Kidney capillary endothelial cell (primary cell): ENCODE data around the gene SSR1.

Source experiments
- DNase-seq: peaks from one replicate; pipeline ENCODE4 v3.0.0-alpha.2; 2018; ENCODE audit warnings: low spot score

The SSR1 gene

DNA sequence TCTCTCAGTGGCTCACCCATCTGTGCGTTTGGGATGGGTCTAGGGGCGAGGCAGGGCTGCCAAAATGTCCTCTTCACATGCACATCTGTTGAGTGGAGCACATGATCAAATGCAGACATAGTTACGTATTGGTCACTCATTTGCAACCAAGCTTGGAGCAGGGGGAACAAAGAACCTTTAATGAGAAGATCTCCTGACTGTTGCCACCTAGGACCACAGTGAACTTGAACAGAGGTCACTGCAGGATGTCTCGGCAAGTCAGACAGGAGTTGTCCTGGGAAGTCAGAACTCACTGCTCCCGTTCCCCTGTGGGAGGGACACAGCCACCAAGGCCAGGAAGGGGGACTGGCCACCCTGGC is 73.4 kb downstream of the SSR1 start:
- no peak for DNase-seq

DNA sequence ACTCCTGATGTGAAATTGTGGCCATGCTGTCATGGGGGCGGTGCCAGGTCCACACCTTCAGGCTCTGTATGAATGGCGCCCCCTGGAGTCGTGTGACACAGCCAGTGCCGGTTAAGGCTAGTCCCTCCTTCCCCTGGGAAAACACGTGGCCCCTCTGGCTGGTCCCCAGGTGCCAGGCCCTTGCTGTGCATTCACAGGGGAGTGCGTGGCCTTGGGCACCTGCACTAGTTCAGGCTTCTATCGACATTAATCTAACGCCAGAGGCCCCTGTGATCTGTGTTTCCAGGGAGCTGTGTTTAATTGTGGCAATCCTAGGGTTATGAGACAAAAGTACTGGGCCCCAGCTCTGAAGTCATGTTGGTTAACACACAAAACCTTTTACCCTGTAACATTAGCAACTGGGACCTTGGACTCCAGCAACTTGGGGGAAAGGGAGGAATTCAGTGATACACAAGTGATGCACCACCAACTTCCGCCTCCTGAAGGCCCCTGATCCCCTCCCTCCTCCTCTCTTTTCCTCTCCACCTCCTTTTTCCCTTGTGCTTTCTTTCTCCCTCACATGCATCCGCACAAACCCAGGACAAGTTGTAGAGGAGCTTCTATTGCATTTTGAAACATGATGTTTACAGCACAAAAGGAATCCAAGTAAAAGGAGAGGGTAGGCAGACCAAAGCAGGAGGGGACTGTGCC is 74.0 kb downstream of the SSR1 start:
- peak; percentile 38 for DNase-seq

DNA sequence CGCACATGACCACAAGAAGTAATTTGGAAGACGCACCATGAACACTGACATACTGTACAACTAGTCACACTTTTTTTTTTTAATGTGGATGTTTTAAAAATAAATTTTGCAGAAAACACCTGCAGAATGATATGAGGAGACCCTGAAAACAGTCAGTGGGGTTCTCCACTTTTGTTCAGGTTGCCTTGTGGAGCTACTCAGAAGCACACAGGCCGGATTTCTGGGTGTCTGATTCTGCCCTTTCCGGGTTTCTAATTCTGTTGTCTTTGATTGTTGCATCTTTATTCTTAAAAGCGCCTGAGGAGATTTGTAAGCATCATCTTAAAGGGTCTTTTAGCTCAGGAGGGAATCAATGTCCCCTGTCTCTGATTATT is 74.5 kb downstream of the SSR1 start:
- DNase-seq, result no peak

DNA sequence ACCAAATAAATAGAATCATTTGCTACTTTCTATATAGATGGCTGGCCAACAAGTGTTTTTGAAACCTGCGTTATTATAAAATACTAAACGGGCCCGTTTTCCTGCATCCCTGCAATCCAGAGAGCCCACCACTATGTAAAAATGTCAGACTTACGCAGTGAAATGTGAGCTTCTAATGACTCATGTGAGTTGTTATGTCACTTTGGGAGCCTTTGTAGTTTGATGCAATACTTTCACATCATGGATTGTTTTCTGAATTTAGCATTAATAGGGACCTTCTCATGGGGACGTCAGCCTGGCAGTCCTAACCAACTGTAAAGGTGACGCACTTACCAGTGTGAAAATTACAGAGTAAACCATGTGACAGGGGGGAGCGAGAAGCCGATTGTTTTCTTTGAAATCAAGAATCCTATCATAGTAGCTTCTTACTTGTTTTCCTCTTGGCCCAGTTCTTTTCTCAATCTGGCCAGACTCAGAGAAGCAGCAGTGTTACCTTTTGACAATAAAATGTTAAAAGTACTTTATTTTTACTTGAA is 75.3 kb downstream of the SSR1 start:
- DNase-seq, result no peak

DNA sequence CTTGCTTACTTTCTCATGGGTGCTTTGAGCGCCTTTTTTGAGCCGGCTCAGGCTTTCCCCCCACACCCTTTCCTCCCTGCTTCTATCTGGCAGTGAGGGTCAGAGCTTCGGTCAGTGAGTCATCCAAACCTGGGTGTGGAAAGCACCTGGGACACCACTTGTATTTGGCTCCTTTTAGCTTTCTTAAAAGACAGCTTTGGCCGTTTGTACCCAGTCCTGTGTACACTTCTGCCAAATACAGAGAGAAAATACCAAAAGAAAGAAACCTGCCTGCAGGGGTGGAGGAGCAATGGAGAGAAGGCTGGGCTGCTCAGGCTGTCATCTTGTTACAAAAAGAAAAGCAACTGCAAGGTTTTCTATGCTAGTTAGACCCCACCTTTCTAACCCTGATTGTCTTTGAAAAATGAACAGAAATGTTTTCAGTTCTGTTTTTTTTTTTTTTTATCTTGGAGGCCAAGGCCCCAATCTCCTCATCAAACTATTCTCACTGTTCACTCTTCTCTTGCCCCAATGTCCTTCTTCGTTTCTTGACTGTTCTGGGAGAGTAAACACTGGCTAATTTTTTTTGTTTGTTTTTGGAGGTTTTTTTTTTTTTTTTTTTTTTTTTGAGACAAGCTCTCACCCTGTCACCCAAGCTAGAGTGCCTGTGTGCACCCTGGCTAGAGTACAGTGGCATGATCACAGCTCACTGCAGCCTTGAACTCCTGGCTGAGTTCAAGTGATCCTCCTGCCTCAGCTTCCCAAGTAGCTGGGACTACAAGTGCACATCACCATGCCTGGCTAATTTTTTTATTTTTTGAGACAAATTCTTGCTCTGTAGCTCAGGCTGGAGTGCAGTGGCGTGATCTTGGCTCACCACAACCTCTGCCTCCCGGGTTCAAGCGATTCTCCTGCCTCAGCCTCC is 76.4 kb downstream of the SSR1 start:
- DNase-seq, result no peak

DNA sequence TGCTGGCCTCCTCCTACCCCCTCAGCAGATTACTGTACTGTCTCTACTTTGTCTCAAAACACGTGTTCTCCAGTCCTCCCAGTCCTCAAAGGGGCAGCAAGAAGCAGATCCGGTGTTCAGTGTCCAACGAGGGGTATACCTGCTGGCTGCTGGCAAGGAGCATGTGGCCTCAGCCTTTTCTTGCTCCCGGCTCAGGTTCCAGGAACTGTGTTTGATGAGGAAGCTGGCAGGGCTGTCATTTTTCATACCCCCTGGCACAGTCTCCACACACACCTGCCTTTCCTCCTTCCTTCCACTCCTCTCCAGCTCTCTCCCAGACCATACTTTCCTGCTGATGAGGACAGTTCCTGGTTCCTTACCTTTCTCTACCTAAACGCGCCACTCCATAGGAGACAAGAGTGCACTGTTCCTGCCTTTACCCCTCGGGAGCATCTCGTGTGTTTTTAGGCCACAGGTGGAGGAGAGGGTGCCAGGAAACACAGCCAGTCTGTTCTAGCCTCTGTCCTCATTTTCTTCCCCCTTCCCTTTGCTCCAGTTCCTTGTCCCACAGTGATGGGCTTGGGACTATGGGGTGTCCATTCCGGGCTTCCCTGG is 77.2 kb downstream of the SSR1 start:
- DNase-seq, result no peak

DNA sequence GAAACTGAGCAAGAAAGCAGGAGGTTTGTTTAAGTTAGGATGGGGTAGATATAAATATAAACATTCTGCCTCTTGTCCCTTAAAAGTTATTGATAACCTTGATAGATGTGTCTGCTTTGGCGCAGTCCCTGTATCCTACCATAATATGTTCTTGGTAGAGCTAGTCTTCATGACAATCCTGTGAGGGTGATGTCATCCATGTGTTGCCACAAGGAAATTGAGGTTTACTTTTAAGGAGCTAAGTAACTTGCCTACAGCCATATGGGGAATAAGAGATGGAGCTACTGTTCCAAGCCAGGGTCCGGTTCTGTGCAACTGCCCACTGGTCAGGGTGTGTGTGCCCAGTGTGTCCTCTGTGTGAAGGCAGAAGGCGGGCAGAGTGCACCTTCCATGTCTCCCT is 78.5 kb downstream of the SSR1 start:
- DNase-seq, result no peak

DNA sequence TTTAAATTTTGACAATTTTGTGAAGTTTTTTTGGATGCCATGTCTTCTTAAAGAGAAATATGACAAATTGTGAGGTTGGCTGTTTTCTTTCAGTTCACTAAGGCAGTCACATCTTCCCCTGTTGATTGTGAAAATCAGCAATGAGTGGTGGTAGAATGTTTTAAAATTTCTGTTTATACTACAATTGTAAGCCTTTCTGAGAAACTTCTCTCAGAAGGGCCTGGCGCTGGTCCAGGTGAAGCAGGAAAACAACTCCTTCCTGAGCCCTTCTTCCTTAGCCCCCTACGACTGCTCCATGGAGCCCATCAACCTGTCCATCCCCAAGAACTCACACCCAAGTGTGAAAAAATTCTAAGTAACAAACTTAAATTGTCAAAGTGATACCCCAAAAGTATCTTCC is 80.6 kb downstream of the SSR1 start:
- no peak for DNase-seq

DNA sequence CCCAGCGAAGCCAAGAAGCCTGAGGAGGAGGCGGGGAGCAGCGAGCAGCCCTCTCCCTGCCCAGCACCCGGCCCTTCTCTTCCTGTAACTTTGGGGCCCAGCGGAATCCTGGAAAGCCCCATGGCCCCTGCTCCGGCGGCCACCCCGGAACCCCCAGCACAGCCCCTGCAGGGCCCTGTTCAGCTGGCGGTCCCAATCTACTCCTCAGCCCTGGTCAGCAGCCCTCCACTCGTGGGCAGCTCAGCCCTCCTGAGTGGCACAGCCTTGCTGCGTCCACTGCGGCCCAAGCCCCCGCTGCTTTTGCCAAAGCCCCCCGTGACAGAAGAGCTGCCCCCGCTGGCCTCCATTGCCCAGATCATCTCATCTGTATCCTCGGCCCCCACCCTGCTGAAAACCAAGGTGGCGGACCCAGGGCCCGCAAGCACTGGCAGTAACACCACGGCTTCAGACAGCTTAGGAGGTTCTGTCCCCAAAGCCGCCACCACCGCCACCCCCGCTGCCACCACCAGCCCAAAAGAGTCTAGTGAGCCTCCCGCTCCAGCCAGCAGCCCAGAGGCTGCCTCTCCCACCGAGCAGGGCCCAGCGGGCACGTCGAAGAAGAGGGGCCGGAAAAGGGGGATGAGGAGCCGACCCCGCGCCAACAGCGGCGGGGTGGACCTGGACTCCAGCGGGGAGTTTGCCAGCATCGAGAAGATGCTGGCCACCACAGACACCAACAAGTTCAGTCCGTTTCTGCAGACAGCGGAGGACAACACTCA is 81.9 kb downstream of the SSR1 start:
- no peak for DNase-seq

DNA sequence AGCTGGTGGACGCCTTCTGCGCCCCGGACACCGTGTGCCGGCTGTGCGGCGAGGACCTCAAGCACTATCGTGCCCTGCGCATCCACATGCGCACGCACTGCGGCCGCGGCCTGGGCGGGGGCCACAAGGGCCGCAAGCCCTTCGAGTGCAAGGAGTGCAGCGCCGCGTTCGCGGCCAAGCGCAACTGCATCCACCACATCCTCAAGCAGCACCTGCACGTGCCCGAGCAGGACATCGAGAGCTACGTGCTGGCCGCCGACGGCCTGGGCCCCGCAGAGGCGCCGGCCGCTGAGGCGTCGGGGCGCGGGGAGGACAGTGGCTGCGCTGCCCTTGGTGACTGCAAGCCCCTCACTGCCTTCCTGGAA is 82.7 kb downstream of the SSR1 start:
- DNase-seq, result no peak

DNA sequence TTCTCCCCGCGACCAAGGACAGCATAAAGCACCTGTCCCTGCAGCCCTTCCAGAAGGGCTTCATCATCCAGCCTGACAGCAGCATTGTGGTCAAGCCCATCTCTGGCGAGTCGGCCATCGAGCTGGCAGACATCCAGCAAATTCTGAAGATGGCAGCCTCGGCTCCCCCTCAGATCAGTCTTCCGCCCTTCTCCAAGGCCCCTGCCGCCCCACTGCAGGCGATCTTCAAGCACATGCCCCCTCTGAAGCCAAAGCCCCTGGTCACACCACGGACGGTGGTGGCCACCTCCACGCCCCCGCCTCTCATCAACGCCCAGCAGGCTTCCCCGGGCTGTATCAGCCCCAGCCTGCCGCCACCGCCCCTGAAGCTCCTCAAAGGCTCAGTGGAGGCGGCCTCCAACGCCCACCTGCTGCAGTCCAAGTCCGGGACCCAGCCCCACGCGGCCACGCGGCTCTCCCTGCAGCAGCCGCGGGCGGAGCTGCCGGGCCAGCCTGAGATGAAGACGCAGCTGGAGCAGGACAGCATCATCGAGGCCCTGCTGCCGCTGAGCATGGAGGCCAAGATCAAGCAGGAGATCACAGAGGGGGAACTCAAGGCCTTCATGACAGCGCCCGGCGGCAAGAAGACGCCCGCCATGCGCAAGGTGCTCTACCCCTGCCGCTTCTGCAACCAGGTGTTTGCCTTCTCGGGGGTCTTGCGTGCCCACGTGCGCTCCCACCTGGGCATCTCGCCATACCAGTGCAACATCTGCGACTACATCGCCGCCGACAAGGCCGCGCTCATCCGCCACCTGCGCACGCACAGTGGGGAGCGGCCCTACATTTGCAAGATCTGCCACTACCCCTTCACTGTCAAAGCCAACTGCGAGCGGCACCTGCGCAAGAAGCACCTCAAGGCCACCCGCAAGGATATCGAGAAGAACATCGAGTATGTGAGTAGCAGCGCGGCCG is 83.3 kb downstream of the SSR1 start:
- no peak for DNase-seq

DNA sequence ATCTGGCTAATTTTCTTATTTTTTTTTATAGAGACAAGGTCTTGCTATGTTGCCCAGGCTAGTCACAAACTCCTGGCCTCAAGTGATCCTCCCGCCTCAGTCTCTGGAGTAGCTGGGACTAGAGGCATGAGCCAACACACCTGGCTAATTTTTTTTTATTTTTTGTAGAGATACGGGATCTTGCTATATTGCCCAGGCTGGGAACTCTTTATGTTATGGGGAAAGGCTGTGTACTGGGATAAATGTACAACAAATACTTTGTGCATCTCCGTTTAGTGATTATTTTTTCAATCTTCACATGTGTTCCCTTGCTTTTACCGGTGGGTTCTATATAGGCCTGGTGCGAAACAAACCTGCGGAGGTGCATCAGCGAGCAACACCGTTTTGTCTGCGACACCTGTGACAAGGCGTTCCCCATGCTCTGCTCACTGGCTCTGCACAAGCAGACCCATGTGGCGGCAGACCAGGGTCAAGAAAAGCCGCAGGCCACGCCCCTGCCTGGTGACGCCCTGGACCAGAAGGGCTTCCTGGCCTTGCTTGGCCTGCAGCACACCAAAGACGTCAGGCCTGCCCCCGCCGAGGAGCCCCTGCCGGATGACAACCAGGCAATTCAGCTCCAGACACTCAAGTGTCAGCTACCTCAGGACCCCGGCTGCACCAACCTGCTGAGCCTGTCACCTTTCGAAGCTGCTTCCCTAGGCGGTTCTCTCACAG is 84.2 kb downstream of the SSR1 start:
- no peak for DNase-seq

DNA sequence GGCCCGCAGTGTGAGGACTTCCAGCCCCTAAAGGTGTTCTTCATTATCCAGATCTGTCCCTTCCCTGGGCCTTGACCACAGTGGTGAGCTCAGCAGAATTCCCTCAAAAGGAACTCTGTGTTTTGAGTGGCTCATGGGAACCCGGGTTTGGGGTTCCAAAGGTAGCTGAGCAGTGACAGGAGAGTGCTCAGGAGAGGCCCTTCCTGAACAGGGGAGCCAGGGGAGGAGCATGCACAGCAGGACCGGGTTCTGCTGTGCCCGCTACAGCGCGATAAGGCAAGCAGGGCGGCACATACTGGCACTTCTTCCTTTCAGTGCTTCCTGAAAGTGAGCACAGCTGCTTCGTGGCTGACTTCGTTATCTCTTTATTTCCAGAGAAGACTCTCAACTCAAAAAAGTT is 88.3 kb downstream of the SSR1 start:
- no peak for DNase-seq

DNA sequence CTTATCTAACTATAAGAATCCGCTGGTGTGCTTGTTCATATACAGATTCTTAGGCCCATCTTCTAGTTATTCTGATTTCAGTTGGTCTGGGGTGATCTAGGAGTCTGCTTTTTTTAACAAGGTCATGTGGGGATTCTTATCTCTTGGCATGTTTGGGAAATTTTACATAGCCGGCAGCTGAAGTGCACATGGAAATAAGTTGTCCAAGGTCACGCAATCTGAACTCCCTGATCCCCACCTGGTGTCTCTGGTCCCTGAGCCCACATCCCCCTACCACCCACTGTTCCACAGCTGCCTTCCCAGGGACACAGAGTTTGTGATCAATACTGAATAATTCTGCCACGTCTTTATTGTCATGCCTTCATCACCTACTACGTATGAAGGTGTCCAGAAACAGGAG is 90.8 kb downstream of the SSR1 start:
- DNase-seq, result no peak

DNA sequence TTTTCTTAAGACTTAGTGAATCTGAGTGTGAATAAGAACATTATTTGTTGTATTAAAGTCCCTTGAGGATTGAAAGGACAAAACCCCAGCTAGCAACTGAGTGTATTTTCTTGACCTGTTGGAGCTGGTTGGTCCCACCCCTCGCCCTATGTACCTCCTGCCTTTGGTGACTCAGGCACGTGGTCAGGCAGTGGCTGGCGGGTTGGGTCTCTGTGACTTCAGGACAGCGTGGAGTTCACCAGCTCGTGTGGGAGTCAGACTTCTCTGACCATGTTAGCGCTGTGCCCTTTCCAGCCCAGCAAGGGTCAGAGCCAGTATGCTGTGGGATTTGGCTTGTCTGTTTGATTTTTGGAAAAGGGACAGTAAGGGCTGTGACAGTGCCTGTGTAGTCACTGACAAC is 93.7 kb downstream of the SSR1 start:
- DNase-seq, result no peak

DNA sequence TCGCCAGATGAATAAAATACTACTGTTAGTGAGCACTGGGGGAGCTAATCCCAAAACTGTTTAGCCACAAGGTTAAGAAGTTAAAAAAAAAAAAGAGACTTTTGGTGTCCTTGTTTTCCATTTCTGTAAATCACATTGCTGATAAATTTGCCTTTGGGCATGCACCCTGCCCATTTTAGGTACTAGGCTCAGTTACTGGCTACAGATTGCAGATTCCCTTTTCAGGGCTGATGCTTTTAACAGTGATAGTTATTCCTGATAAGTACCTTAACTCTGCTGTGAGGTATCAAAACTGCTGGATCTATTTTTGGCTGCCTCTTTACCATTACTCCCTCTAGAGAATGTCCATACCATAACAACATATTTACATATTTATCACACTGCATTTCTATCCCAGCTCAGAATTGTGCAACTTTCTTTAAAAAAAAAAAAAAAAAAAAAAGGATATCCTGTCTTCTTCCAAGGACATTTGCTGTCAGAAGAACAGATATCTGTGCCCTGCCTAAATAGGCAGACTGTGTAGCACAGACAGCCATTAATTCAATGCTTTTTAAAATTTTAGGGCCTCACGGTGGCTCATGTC is 94.5 kb downstream of the SSR1 start:
- DNase-seq, result no peak
